Measurements from ENCODE around the gene SAP30BP.
A peak's percentile ranks its signal among the peaks of the same experiment; 100 is the strongest.

Gene SAP30BP

DNA sequence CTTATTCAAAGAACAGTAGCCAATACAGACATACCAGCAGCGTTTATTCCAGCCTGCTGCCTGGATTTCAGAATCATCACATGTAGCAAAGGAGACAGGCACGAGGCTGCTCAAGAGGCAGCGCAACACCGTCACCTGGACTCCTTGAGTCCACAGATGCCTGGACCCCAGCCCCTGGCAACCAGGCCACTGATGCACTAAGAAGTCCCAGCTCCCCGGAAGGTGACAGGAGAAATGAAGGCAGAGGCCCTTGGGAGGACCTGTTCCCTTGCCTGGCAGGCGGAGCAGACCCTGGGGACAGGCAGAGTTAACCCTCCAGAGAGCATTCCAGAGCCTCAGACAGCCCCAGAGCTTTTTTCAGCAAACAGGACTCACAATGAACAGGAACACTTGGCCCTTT, 17.5 kb upstream of the SAP30BP start:
- TF ChIP-seq, protein P1, sequence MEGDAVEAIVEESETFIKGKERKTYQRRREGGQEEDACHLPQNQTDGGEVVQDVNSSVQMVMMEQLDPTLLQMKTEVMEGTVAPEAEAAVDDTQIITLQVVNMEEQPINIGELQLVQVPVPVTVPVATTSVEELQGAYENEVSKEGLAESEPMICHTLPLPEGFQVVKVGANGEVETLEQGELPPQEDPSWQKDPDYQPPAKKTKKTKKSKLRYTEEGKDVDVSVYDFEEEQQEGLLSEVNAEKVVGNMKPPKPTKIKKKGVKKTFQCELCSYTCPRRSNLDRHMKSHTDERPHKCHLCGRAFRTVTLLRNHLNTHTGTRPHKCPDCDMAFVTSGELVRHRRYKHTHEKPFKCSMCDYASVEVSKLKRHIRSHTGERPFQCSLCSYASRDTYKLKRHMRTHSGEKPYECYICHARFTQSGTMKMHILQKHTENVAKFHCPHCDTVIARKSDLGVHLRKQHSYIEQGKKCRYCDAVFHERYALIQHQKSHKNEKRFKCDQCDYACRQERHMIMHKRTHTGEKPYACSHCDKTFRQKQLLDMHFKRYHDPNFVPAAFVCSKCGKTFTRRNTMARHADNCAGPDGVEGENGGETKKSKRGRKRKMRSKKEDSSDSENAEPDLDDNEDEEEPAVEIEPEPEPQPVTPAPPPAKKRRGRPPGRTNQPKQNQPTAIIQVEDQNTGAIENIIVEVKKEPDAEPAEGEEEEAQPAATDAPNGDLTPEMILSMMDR (conservative IDR thresholded peaks at IDR 0.05; ENCODE audit: low read length) = no peak
- DNase-seq (ENCODE audit: low read depth) = no peak
- H3K4me3 ChIP-seq (ENCODE audit: low read length) = no peak overlapping the region

DNA sequence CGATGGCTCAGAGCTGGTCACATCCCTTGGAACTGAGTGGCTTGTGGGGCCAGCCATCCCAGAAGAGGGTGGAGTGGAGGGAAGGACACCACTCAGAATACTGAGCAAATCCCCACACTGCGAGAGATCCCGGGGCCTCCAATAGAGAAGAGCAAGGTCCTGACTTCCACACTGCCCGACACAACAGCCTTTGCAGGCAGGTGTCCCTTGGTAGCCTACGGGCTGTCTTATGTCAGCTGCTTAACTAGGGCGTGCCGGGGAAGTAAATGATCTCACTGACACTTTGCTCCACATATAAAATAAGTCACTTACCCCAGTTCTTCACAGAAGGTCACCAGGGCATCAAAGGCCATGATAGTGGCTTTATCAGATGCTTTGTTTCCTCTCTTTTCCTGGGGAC, 16.3 kb upstream of the SAP30BP start:
- TF ChIP-seq, protein P1 (conservative IDR thresholded peaks at IDR 0.05; ENCODE audit: low read length) = no peak
- H3K4me3 ChIP-seq (ENCODE audit: low read length) = no peak overlapping the region
- no peak for DNase-seq (ENCODE audit: low read depth)

DNA sequence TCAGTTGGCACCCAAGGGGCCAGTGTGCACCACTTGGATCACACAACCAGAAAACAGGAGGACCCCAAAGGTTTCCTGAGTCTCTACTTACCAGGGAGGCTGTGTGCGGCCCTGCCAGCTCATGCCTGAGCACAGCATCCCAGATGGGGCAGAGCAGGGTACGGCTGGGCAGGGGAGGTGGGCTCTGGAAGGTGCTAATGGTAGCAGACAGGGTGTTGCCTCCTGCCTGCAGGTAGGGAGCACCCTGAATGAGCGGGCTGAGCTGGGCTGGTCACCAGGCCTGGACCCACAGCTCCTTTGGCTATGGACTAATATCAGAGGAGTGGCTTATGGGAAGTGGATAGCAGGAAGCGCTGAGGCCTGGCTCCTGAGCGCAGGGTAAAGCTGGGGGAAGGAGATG, 14.8 kb upstream of the SAP30BP start:
- TF ChIP-seq, protein P1 (conservative IDR thresholded peaks at IDR 0.05; ENCODE audit: low read length) = no peak
- DNase-seq (ENCODE audit: low read depth) = no peak
- H3K4me3 ChIP-seq (ENCODE audit: low read length) = no peak overlapping the region

DNA sequence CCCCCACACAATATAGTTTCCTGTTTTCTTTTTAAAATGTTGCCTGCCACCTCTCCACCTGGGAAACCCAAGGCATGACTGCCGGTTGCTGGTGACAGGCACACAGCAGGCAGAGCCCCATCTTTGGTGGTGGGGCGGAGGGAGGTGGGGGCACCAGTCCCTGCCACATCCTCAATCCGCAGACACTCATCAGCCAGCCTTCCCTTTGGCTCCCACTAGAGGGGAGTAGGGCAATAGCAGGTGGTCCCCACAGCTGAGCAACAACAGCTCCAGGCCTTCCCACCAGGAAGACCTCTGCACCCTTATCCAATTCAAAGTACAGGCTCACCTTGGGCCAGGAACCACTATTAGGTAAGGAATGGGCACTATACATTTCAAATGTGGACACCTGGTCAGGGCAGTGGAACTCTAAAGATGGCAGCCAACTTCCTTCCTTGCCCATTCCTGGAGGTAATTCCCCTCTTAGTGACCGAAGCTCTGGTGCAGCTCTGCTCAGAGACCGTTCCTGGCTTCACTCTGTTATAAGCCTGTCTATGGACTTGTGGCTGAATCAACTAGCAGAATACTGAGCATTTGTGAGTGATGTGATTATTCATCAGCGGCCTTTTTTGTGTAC, 14.1 kb upstream of the SAP30BP start:
- DNase-seq (ENCODE audit: low read depth) = no peak

DNA sequence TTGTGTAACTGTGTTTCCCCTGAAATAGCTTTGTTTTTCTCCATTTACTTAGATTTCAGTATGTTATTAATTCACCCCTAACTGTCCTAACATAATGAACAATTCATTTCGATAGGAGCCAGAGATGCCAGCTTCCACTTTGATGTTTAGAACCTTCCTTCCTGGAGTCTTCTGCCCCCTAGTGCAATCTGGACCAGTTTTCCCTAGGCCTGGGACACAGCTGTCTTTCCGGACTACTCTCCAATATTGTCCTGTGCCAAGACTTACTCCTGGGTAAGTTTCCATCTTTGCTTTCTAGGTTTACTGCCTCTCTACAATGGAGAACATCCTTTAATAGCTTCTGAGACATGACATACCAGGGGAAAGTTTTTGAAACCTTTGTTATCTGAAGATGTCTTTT, 13.0 kb upstream of the SAP30BP start:
- H3K4me3 ChIP-seq (ENCODE audit: low read length) = no peak overlapping the region
- DNase-seq (ENCODE audit: low read depth) = no peak
- TF ChIP-seq, protein P1 (conservative IDR thresholded peaks at IDR 0.05; ENCODE audit: low read length) = peak; percentile 34

More for the DNA sequence above, 14.1 kb upstream of the SAP30BP start:
- H3K4me3 ChIP-seq (ENCODE audit: low read length) = no peak overlapping the region
- TF ChIP-seq, protein P1 (conservative IDR thresholded peaks at IDR 0.05; ENCODE audit: low read length) = peak; percentile 70

DNA sequence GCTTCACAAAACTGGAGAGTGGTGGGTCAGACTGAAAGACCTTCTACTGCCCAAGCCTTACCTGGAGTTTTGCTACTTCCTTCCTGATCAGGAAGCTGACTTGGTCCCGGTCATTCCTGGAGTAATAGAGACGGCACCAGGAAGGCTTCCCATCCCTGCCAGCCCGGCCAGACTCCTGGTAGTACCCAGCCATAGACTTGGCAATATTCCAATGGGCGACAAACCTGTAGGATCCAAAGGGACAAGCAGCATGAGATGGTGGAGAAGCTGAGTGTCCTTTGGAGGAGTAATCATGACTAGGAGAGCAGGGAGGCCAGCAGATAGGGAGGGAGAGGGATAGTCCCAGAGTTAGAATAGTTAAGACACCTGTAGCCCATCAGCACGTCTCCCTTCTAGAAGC, 8.9 kb upstream of the SAP30BP start:
- no peak overlapping the region for H3K4me3 ChIP-seq (ENCODE audit: low read length)
- no peak for DNase-seq (ENCODE audit: low read depth)
- TF ChIP-seq, protein P1 (conservative IDR thresholded peaks at IDR 0.05; ENCODE audit: low read length) = no peak

DNA sequence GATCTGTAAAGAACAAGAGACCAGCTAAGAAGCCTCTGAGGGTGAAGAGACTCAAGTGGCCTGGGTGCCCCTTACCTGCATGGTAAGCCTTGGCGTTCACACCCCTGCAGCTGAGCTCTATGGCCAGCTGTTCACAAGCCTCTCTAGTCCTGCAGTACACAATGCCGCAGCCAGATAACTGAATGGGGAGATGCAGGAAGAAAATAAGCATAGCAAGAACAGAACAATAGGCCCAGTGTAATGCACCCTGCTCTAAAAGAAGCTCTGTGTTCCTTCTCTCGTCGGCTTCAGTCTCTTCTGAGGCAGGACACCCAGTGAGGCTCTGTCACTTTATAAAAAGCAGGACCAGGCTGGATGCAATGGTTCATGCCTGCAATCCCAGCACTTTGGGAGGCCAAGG, 5.6 kb upstream of the SAP30BP start:
- TF ChIP-seq, protein P1 (conservative IDR thresholded peaks at IDR 0.05; ENCODE audit: low read length) = no peak
- H3K4me3 ChIP-seq (ENCODE audit: low read length) = no peak overlapping the region
- DNase-seq (ENCODE audit: low read depth) = no peak

All from AG10803 (cell line).